OCI-LY1 (cell line): ENCODE results near the gene MAP2K6.

Experiments used
- CTCF ChIP-seq: fragments of 200-600 bp; sonication (generic), shearing (Covaris generic); IDR thresholded peaks from 2 replicates; pipeline ENCODE4 v1.5.1; 2017; ENCODE audit warnings: mild to moderate bottlenecking, antibody characterized with exemption, low read length, moderate library complexity, mixed read lengths
- EZH2 ChIP-seq: fragments of 200-600 bp; sonication (generic), shearing (Covaris generic); IDR thresholded peaks from 2 replicates; pipeline ENCODE4 v1.8.0; 2017; ENCODE audit warnings: borderline replicate concordance, mixed run types, mild to moderate bottlenecking, antibody characterized with exemption, low read length, moderate library complexity, mixed read lengths

GRCh38 chr17:69428252-69428980, 13.9 kb downstream of the MAP2K6 start:
- TF ChIP-seq CTCF (no peak), EZH2 (no peak)
